GM18517 (cell line): ENCODE measurements around the gene AKNA.
A peak's percentile ranks its signal among the peaks of the same experiment; 100 is the strongest.

ENCODE experiments used
- ATAC-seq: cut with Tn5 transposase; IDR thresholded peaks from one replicate; pipeline ENCODE4 v1.9.1; 2021; ENCODE audit warnings: mild to moderate bottlenecking, moderate library complexity; ENCODE audit not compliant: unreplicated experiment

The AKNA gene

DNA sequence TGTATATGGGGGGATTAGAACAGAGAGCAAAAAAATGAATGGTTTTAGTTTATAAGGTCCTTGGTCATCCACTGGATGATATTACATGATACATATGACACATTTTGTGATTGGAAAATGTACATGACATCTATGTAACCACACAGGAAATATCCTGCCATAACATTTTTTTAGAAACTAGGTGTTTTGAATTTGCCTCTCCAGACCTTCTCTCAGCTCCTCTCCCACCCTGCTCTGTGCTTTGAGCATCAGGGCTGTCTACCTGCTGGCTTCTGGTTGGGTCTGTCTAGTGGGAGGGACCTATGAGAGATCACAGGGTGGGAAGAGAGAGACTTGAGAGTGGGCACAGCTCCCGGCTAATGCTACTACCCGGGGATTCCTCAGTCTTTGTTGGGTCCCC lies 24.4 kb downstream of the AKNA start:
- no peak for ATAC-seq

DNA sequence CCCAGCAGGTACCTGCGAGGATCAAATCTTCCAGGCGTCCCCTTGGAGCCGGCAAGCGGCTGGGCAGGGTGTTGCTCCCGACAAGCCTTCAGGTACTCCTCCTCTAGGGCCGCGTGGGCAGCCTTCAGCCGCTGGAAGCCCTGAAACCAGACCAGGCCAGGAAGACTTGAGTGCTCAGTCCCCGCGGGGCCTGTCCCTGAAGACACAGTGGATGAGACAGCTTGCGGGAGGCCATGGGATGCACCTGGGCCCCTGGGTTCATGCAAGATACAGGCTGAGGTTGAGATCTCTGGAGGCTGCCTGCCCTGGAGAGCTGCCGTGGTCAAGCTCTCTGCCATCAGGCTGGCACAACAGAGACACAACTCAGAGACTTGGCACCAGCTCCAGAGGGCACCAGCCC lies 25.4 kb downstream of the AKNA start:
- ATAC-seq, result no peak

DNA sequence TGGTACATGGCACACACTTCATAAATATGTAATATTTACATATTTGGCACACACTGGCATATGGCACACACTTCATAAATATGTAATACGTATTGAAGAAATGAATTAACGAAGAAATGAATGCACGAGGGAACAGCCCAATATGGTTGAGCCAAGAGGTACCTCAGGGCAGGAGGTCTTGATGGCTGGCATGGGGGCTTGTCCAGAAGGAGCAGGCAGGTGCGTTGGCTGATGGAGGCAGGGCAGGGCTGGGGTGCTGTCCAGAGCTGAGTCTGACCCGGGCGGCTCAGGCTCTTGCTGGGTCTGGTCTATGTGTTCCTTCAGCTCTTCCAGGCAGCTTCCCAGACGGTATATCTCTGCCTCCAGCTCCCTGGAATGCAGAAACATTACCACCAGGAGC lies 26.2 kb downstream of the AKNA start:
- ATAC-seq, result no peak

DNA sequence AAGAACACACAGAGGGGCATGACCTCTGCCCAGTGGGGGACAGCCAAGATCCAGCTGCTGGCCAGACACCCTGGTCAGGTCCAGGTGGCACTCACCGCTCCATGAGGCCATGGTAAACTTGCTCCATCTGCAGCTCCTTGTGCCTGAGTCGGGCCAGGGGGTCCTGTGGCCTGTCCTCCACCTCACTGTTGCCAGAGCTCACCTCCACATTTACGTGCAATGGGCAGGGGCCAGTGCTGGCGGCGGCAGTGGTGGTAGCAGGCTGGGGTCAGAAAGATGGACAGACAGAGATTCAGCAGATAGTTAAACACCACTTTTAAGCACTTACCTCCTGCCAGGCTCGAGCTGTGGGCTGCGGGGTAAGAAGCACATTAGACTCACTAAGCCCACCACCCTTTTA lies 28.0 kb downstream of the AKNA start:
- no peak for ATAC-seq

GRCh38 chr9:114357911-114358328 lies 29.9 kb downstream of the AKNA start:
- no peak for ATAC-seq

DNA sequence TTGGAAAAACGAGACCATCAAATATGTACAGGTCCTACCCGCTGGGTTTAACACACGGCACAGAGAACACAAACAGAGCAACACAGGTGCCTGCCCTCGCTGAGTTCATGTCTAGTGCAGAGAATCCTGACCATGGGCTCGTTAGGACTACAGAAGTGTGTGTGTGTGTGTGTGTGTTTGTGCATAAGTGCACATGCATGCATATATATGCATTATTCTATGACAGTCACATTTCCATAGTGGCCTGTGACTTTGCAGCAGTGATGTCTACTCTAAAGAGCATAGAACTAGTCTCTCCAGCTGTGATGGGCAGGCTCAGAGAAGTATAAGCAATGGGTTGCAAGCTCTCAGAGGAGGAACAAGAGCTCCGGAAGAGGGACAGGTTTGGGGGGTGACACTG lies 30.4 kb downstream of the AKNA start:
- ATAC-seq, result no peak

- ATAC-seq, result no peak
Measured at GRCh38 chr9:114356792-114357191, 31.0 kb downstream of the AKNA start.

- ATAC-seq, result no peak
Measured at GRCh38 chr9:114355821-114356220, 32.0 kb downstream of the AKNA start.

DNA sequence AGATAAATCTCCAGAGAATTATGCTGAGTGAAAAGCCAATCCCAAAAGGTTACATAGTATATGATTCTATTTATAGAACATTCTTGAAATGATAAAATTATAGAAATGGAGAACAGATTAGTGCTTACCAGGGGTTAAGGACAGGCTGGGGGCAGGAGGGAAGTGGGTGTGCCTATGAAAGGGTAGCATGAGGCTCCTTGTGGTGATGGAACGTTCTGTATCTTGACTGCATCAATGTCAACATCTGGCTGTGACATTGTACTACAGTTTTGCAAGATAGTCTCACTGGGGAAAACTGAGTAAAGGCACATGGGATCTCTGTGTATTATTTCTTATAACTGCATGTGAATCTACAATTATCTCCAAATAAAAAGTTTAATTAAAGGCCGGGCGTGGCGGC lies 35.9 kb downstream of the AKNA start:
- ATAC-seq, result no peak

- ATAC-seq, result no peak
Measured at GRCh38 chr9:114350636-114351401, 37.0 kb downstream of the AKNA start.

GRCh38 chr9:114349713-114350480 lies 37.9 kb downstream of the AKNA start:
- no peak for ATAC-seq

DNA sequence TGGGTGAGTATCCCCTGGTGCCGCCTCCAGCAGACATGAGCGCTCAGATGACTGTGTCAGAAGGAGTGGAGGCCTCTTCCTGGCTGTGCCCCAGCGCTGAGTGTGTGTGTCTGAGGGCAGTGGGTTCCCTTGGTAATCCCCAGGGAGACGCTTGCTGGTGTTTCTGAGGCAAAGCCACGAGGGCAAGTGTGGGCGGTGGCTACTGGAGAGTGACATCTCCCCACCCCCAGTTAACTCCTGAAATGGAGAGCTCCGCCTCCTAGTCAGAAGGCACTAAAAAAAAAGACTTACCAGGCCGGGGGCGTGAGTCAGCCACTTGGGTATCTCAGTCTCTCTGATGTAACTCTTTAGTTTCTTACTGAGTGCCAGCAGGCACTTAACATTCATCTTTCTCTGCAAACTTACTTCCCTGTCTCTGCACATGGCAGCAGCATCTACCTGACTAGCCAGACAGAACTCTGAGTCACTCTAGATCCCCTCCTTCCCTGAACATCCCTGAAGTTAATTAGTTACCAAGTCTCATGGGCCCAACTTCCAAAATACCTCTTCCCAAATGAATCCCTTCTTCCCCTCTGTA lies 38.8 kb downstream of the AKNA start:
- ATAC-seq, result peak; percentile 93

DNA sequence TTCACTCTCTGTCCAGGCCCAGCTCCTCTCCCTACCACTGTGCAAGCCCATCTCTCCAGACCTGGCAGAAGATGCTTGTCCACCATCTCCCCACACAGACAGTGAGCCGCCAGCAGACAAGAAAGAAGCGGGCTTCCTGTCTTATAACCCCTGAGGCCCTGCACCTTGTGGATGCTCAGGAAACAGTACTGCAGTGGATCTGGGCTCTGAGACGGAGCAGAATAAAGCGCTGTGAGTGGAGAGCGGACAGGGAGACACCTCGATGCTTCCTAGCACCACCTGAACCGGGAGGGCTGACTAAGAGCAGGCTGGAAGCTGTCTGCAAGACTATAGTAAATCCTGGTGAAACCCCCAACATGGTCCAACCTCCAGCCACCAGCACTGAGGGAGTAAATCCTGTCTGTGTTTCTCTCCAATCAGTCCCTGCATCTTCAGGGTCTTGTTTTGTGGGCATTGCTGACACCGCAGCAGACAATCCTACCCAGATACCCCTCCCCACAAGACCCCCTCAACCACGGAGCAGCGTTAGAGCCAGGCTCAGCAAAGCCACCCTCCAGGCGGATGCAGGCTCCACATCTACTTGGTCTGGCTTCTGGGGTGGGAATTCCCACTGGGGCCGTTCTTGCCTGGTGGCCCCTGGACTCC lies 39.4 kb downstream of the AKNA start:
- ATAC-seq, result no peak

- ATAC-seq, result no peak
Measured at GRCh38 chr9:114347675-114348074, 40.1 kb downstream of the AKNA start.

DNA sequence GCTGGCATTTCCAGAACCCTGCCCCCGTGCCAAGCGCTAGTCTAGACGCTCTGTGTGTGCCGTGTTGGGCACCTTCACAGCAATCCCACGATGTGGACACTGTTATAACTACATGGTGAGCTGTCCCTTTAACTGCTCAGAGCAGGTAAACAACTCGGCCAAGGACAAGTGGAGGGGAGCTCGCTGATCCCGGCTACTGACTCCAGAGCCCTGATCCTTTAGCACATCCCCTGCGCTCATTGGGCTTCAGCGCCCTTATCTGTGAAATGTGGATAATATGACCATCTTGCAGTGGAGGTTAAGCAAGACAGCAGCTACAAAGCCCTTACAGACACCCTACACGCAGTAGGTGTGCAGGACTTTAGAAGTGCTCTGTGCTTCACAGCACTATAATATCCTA lies 41.6 kb downstream of the AKNA start:
- ATAC-seq, result no peak

DNA sequence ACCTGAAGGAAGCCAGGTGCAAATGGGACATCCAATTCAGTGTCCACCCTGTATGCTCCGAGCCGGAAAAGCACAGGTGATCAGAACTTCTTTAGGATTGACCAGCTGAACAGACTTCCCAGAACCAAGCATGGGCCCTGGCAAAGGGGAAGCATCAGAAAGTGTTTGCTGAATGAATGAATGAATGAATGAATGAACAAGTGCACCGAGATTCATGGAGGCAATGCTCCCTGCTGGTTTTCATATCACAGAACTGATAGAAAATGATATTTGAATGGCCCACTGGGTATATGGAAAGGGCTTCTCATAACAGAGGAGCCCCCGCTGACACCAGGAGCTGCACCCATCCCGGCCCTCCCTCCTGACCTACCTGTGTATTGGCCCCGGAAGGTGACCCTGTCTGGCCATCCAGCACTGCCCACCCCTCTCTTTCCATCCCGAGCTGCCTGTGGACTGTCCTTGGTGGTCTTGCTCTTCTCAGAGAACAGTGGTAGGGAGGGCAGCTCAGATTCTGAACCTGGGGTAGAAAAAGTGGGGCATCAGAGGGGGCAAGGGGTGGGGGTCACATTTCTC lies 42.2 kb downstream of the AKNA start:
- no peak for ATAC-seq

GRCh38 chr9:114344692-114345091 lies 43.1 kb downstream of the AKNA start:
- ATAC-seq, result no peak

DNA sequence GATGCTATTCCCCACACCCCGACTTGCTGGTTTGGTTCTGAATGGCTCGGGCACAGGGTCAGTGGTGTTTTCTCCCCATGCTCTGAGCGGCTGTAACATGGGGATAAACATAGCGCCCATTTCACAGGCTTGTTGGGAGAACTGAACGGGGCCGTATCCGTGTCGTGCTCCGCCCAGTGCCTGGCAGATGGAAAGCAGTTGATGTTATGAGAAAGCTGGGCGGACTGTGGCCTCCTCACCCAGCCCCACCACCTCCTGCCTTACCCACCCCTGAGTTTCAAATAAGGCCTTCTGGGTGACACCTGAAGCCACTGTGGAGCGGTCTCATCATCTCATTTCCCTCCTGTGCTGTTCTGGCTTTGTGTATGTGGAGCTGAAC lies 43.6 kb downstream of the AKNA start:
- no peak for ATAC-seq

- no peak for ATAC-seq
Measured at GRCh38 chr9:114343471-114344187, 44.2 kb downstream of the AKNA start.

DNA sequence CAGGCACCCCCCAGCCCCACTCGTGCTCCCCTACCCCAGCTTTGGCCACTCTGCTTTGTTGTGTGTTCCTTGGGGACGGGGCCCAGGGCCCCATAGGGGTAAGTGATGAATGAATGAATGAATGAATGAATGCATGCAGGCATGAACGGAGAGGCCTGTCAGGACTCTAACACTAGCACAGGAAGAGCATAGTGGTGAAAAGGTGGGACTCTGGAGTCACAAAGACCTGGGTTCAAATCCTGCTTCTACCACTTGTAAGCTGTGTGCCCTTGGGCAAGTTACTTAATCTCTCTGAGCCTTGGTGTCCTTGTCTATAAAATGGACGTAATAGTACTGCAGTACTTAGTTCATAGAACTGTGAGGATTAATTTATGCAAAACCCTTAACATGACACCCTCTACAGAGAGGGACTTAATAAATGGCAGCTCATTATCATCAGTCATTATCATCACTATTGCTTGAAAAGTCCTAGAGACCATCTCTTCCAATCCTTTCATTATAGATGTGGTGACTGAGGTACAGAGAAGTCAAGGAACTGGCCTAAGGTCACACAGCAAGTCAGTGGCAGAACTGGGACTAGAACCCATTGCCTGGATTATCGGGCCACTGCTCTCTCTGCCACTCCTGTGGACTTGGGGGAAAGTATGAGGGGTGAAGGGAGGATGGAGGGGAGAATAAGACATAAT lies 44.9 kb downstream of the AKNA start:
- no peak for ATAC-seq
